ENCODE results near the gene POGLUT3. TPM values are rescaled to one million over a fixed set of nuclear protein-coding genes. Genes with fewer than 3 reads are reported as not detected.

Gene POGLUT3
- total RNA-seq, 1 experiment from 2014 or later = 13.1 TPM

GRCh38 chr11:108496643-108497256 is 1.4 kb downstream of the POGLUT3 start:
- no CpG with 5 or more reads among the region's 7 CpGs for WGBS (ENCODE audit: extremely low coverage, insufficient read length, low lambda C conversion rate)
- Histone ChIP-seq H2BK15ac (ENCODE audit: low read depth, low read length) (no peak overlapping the region), H2BK120ac (ENCODE audit: low read depth, low read length, poor library complexity, severe bottlenecking) (no peak overlapping the region), H4K5ac (ENCODE audit: insufficient read length, low read depth, low read length) (no peak overlapping the region), H2AK5ac (ENCODE audit: insufficient read length, low read length) (no peak overlapping the region), H3K23ac (ENCODE audit: insufficient read length, low read depth, low read length) (no peak overlapping the region), H3K27me3 (ENCODE audit: insufficient read depth, low read length) (no peaks in the 10 kb centered on the region), H4K91ac (ENCODE audit: insufficient read length, low read depth, low read length) (no peak overlapping the region), H4K8ac (replicated peaks; ENCODE audit: insufficient read length, low read depth, low read length) (no peak overlapping the region), H3T11ph (ENCODE audit: low read length) (no peak overlapping the region), H4K20me1 (ENCODE audit: control insufficient read depth, insufficient read depth, insufficient read length) (no peaks in the 10 kb centered on the region), H3K23me2 (ENCODE audit: insufficient read length, low read depth, low read length, poor library complexity, severe bottlenecking) (peaks cover 14% of the 10 kb centered on the region), H3K18ac (ENCODE audit: insufficient read length, low read depth, low read length) (no peak overlapping the region), H3K4me2 (ENCODE audit: insufficient read depth, insufficient read length, low read length) (peak overlapping the region; percentile 87), H3K9me3 (ENCODE audit: control insufficient read depth, low read depth, low read length) (no peaks in the 10 kb centered on the region), H3K79me1 (ENCODE audit: insufficient read depth, low read depth, low read length, poor library complexity, severe bottlenecking) (no peaks in the 10 kb centered on the region), H3K4ac (ENCODE audit: low read depth, low read length) (no peak overlapping the region), H2BK20ac (ENCODE audit: low read depth, low read length, poor library complexity, severe bottlenecking) (no peak overlapping the region), H3K14ac (ENCODE audit: insufficient read depth, low read length) (no peak overlapping the region), H3K9ac (ENCODE audit: extremely low read depth, insufficient read length, low read length) (no peak overlapping the region), H2BK12ac (ENCODE audit: insufficient read length, low read depth, low read length) (no peak overlapping the region), H3K56ac (ENCODE audit: insufficient read length, low read depth, low read length) (no peak overlapping the region), H3K27ac (ENCODE audit: insufficient read length, low read depth, low read length) (no peak overlapping the region), H2AFZ (ENCODE audit: low read length) (no peak overlapping the region), H2BK5ac (ENCODE audit: insufficient read length, low read length) (no peak overlapping the region), H3K79me2 (ENCODE audit: insufficient read depth, low read length) (no peaks in the 10 kb centered on the region), H3K4me1 (ENCODE audit: insufficient read depth, low read length) (no peaks in the 10 kb centered on the region; the same call in none of the 2 replicates)
- H3K36me3 Mint-ChIP-seq (ENCODE audit: insufficient read depth in 1 of 3, low read depth in 3 of 3) = no peaks in the 10 kb centered on the region
- DNase-seq = no peak
- peaks cover 11 to 16% of the 10 kb centered on the region in 2 experiments for H3K4me1 Mint-ChIP-seq
- peak overlapping the region in 1 of 3 experiments; percentile 61; a peak in 1 of 7 replicates for H3K27ac Mint-ChIP-seq
- TF ChIP-seq, protein P1, sequence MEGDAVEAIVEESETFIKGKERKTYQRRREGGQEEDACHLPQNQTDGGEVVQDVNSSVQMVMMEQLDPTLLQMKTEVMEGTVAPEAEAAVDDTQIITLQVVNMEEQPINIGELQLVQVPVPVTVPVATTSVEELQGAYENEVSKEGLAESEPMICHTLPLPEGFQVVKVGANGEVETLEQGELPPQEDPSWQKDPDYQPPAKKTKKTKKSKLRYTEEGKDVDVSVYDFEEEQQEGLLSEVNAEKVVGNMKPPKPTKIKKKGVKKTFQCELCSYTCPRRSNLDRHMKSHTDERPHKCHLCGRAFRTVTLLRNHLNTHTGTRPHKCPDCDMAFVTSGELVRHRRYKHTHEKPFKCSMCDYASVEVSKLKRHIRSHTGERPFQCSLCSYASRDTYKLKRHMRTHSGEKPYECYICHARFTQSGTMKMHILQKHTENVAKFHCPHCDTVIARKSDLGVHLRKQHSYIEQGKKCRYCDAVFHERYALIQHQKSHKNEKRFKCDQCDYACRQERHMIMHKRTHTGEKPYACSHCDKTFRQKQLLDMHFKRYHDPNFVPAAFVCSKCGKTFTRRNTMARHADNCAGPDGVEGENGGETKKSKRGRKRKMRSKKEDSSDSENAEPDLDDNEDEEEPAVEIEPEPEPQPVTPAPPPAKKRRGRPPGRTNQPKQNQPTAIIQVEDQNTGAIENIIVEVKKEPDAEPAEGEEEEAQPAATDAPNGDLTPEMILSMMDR (conservative IDR thresholded peaks at IDR 0.05) = no peak
- H3K9me3 Mint-ChIP-seq = no peaks in the 10 kb centered on the region; a peak in 1 of 5 replicates
- H3K4me3 Mint-ChIP-seq = peak overlapping the region in 1 of 2 experiments; percentile 93; a peak in 3 of 5 replicates
- H3K27me3 Mint-ChIP-seq (ENCODE audit: low read depth) = peaks cover 8% of the 10 kb centered on the region

All from H9 (cell line).